DMS153 treated with DMSO at 0.1 percent for 48 hours (cell line): Measurements from ENCODE around the gene ACLY.

Experiments used
- DNase-seq: peaks from one replicate; lab custom pipeline; 2025; ENCODE audit not compliant: unreplicated experiment; lab: John Stamatoyannopoulos, UW

The ACLY gene

GRCh38 chr17:41918314-41919164, at the start of gene ACLY:
ACLY (minus strand) TSS chr17:41918951; CDS start chr17:41913873, 5,078 bp downstream.
- DNase-seq = peak; percentile 91

- no peak for DNase-seq
These were observed 49.3 kb upstream of the ACLY start for GRCh38 chr17:41967921-41968578.

GRCh38 chr17:41967141-41967920, 48.6 kb upstream of the ACLY start:
- no peak for DNase-seq

- DNase-seq = peak; percentile 57
These were observed 47.9 kb upstream of the ACLY start, which contains the start of gene CNP for GRCh38 chr17:41966463-41967140. CNP (plus strand) TSS chr17:41966795; CDS start chr17:41966885, 90 bp downstream.

- peak; percentile 88 for DNase-seq
These were observed 47.1 kb upstream of the ACLY start for GRCh38 chr17:41965694-41966462.

GRCh38 chr17:41962768-41963434, 44.1 kb upstream of the ACLY start:
- peak; percentile 10 for DNase-seq

- DNase-seq = no peak
These were observed 43.4 kb upstream of the ACLY start for GRCh38 chr17:41962111-41962510.

- DNase-seq = peak; percentile 1
These were observed 40.8 kb upstream of the ACLY start for GRCh38 chr17:41959336-41960095.

- no peak for DNase-seq
These were observed 40.2 kb upstream of the ACLY start for GRCh38 chr17:41959030-41959335.

GRCh38 chr17:41957869-41958439, 39.2 kb upstream of the ACLY start:
- no peak for DNase-seq

- no peak for DNase-seq
These were observed 38.5 kb upstream of the ACLY start for GRCh38 chr17:41957031-41957868.

- no peak for DNase-seq
These were observed 37.8 kb upstream of the ACLY start for GRCh38 chr17:41956522-41956921.

- DNase-seq = no peak
These were observed 30.2 kb upstream of the ACLY start for GRCh38 chr17:41948762-41949460.

GRCh38 chr17:41944943-41945342, 26.2 kb upstream of the ACLY start:
- DNase-seq = no peak

GRCh38 chr17:41943492-41943891, 24.7 kb upstream of the ACLY start:
- no peak for DNase-seq

GRCh38 chr17:41942626-41943373, 24.0 kb upstream of the ACLY start:
- no peak for DNase-seq
